ENCODE data around the gene CDC25A.

CDC25A gene

GRCh38 chr3:48157950-48158376 lies 30.3 kb downstream of the CDC25A start:
- no peaks in the 10 kb centered on the region for H3K4me1 ChIP-seq (ENCODE audit: insufficient read depth, low read length)
- no peak overlapping the region for H3K27ac ChIP-seq (ENCODE audit: low read length)
- no peaks in the 10 kb centered on the region for H3K9me3 ChIP-seq (ENCODE audit: insufficient read depth, low read depth, low read length)
- no peaks in the 10 kb centered on the region for H3K27me3 ChIP-seq (ENCODE audit: insufficient read depth, low read length)
- peaks cover 63% of the 10 kb centered on the region for H3K36me3 ChIP-seq (ENCODE audit: insufficient read depth, low read depth, low read length)
- no peak overlapping the region for H3K4me3 ChIP-seq (ENCODE audit: low read length)
- H3K9ac ChIP-seq (ENCODE audit: low read depth, low read length) = no peak overlapping the region

- peaks cover 56% of the 10 kb centered on the region for H3K36me3 ChIP-seq (ENCODE audit: insufficient read depth, low read depth, low read length)
- H3K27me3 ChIP-seq (ENCODE audit: insufficient read depth, low read length) = no peaks in the 10 kb centered on the region
- H3K9ac ChIP-seq (ENCODE audit: low read depth, low read length) = no peak overlapping the region
- no peaks in the 10 kb centered on the region for H3K4me1 ChIP-seq (ENCODE audit: insufficient read depth, low read length)
- no peak overlapping the region for H3K27ac ChIP-seq (ENCODE audit: low read length)
- no peak overlapping the region for H3K4me3 ChIP-seq (ENCODE audit: low read length)
- no peaks in the 10 kb centered on the region for H3K9me3 ChIP-seq (ENCODE audit: insufficient read depth, low read depth, low read length)
Measured at GRCh38 chr3:48157202-48157840, 30.9 kb downstream of the CDC25A start.

- Histone ChIP-seq H3K27me3 (ENCODE audit: insufficient read depth, low read length) (no peaks in the 10 kb centered on the region), H3K9ac (ENCODE audit: low read depth, low read length) (no peak overlapping the region), H3K4me3 (ENCODE audit: low read length) (no peak overlapping the region), H3K36me3 (ENCODE audit: insufficient read depth, low read depth, low read length) (peaks cover 45% of the 10 kb centered on the region), H3K27ac (ENCODE audit: low read length) (no peak overlapping the region), H3K4me1 (ENCODE audit: insufficient read depth, low read length) (no peaks in the 10 kb centered on the region), H3K9me3 (ENCODE audit: insufficient read depth, low read depth, low read length) (no peaks in the 10 kb centered on the region)
Measured at GRCh38 chr3:48156163-48156562, 32.1 kb downstream of the CDC25A start.

GRCh38 chr3:48155122-48155521 lies 33.1 kb downstream of the CDC25A start:
- Histone ChIP-seq H3K9me3 (ENCODE audit: insufficient read depth, low read depth, low read length) (no peaks in the 10 kb centered on the region), H3K27me3 (ENCODE audit: insufficient read depth, low read length) (no peaks in the 10 kb centered on the region), H3K27ac (ENCODE audit: low read length) (no peak overlapping the region), H3K4me3 (ENCODE audit: low read length) (no peak overlapping the region), H3K36me3 (ENCODE audit: insufficient read depth, low read depth, low read length) (peaks cover 34% of the 10 kb centered on the region), H3K9ac (ENCODE audit: low read depth, low read length) (no peak overlapping the region), H3K4me1 (ENCODE audit: insufficient read depth, low read length) (no peaks in the 10 kb centered on the region)

GRCh38 chr3:48151807-48152427 lies 36.3 kb downstream of the CDC25A start:
- no peak overlapping the region for H3K9ac ChIP-seq (ENCODE audit: low read depth, low read length)
- H3K4me1 ChIP-seq (ENCODE audit: insufficient read depth, low read length) = no peaks in the 10 kb centered on the region
- no peak overlapping the region for H3K4me3 ChIP-seq (ENCODE audit: low read length)
- H3K27ac ChIP-seq (ENCODE audit: low read length) = no peak overlapping the region
- H3K9me3 ChIP-seq (ENCODE audit: insufficient read depth, low read depth, low read length) = no peaks in the 10 kb centered on the region
- no peaks in the 10 kb centered on the region for H3K27me3 ChIP-seq (ENCODE audit: insufficient read depth, low read length)
- peaks cover 3% of the 10 kb centered on the region for H3K36me3 ChIP-seq (ENCODE audit: insufficient read depth, low read depth, low read length)

- Histone ChIP-seq H3K27me3 (ENCODE audit: insufficient read depth, low read length) (no peaks in the 10 kb centered on the region), H3K9ac (ENCODE audit: low read depth, low read length) (no peak overlapping the region), H3K36me3 (ENCODE audit: insufficient read depth, low read depth, low read length) (no peaks in the 10 kb centered on the region), H3K4me3 (ENCODE audit: low read length) (no peak overlapping the region), H3K27ac (ENCODE audit: low read length) (no peak overlapping the region), H3K4me1 (ENCODE audit: insufficient read depth, low read length) (no peaks in the 10 kb centered on the region), H3K9me3 (ENCODE audit: insufficient read depth, low read depth, low read length) (no peaks in the 10 kb centered on the region)
Measured at GRCh38 chr3:48151058-48151806, 37.0 kb downstream of the CDC25A start.

GRCh38 chr3:48143992-48144391 lies 44.2 kb downstream of the CDC25A start:
- Histone ChIP-seq H3K9ac (ENCODE audit: low read depth, low read length) (no peak overlapping the region), H3K4me1 (ENCODE audit: insufficient read depth, low read length) (peaks cover 4% of the 10 kb centered on the region; the same call in 1 of the 2 replicates), H3K27ac (ENCODE audit: low read length) (no peak overlapping the region), H3K4me3 (ENCODE audit: low read length) (no peak overlapping the region), H3K9me3 (ENCODE audit: insufficient read depth, low read depth, low read length) (no peaks in the 10 kb centered on the region), H3K36me3 (ENCODE audit: insufficient read depth, low read depth, low read length) (no peaks in the 10 kb centered on the region), H3K27me3 (ENCODE audit: insufficient read depth, low read length) (no peaks in the 10 kb centered on the region)

- no peaks in the 10 kb centered on the region for H3K36me3 ChIP-seq (ENCODE audit: insufficient read depth, low read depth, low read length)
- no peaks in the 10 kb centered on the region for H3K9me3 ChIP-seq (ENCODE audit: insufficient read depth, low read depth, low read length)
- H3K4me3 ChIP-seq (ENCODE audit: low read length) = no peak overlapping the region
- H3K4me1 ChIP-seq (ENCODE audit: insufficient read depth, low read length) = peaks cover 4% of the 10 kb centered on the region; the same call in 1 of the 2 replicates
- no peaks in the 10 kb centered on the region for H3K27me3 ChIP-seq (ENCODE audit: insufficient read depth, low read length)
- no peak overlapping the region for H3K27ac ChIP-seq (ENCODE audit: low read length)
- no peak overlapping the region for H3K9ac ChIP-seq (ENCODE audit: low read depth, low read length)
Measured at GRCh38 chr3:48143567-48143966, 44.6 kb downstream of the CDC25A start.

- Histone ChIP-seq H3K4me1 (ENCODE audit: insufficient read depth, low read length) (peaks cover 4% of the 10 kb centered on the region; the same call in 1 of the 2 replicates), H3K27ac (ENCODE audit: low read length) (no peak overlapping the region), H3K9me3 (ENCODE audit: insufficient read depth, low read depth, low read length) (no peaks in the 10 kb centered on the region), H3K36me3 (ENCODE audit: insufficient read depth, low read depth, low read length) (no peaks in the 10 kb centered on the region), H3K9ac (ENCODE audit: low read depth, low read length) (no peak overlapping the region), H3K4me3 (ENCODE audit: low read length) (no peak overlapping the region), H3K27me3 (ENCODE audit: insufficient read depth, low read length) (no peaks in the 10 kb centered on the region)
Measured at GRCh38 chr3:48142316-48142870, 45.8 kb downstream of the CDC25A start.

GRCh38 chr3:48141604-48142137 lies 46.5 kb downstream of the CDC25A start:
- Histone ChIP-seq H3K9ac (ENCODE audit: low read depth, low read length) (no peak overlapping the region), H3K9me3 (ENCODE audit: insufficient read depth, low read depth, low read length) (no peaks in the 10 kb centered on the region), H3K36me3 (ENCODE audit: insufficient read depth, low read depth, low read length) (no peaks in the 10 kb centered on the region), H3K4me3 (ENCODE audit: low read length) (no peak overlapping the region), H3K27ac (ENCODE audit: low read length) (no peak overlapping the region), H3K4me1 (ENCODE audit: insufficient read depth, low read length) (peaks cover 4% of the 10 kb centered on the region; the same call in 1 of the 2 replicates), H3K27me3 (ENCODE audit: insufficient read depth, low read length) (no peaks in the 10 kb centered on the region)

GRCh38 chr3:48140936-48141603 lies 47.1 kb downstream of the CDC25A start:
- Histone ChIP-seq H3K9ac (ENCODE audit: low read depth, low read length) (no peak overlapping the region), H3K27ac (ENCODE audit: low read length) (no peak overlapping the region), H3K4me1 (ENCODE audit: insufficient read depth, low read length) (peaks cover 4% of the 10 kb centered on the region; the same call in 1 of the 2 replicates), H3K36me3 (ENCODE audit: insufficient read depth, low read depth, low read length) (no peaks in the 10 kb centered on the region), H3K27me3 (ENCODE audit: insufficient read depth, low read length) (no peaks in the 10 kb centered on the region), H3K4me3 (ENCODE audit: low read length) (no peak overlapping the region), H3K9me3 (ENCODE audit: insufficient read depth, low read depth, low read length) (no peaks in the 10 kb centered on the region)

Measured in iPS-20b (cell line).